ENCODE measurements around the gene SIGMAR1. TPM values are rescaled to one million over a fixed set of nuclear protein-coding genes. Genes with fewer than 3 reads are reported as not detected.

SIGMAR1 gene
- total RNA-seq, 2 experiments from 2014 or later = 53.3 to 55.5 TPM

DNA sequence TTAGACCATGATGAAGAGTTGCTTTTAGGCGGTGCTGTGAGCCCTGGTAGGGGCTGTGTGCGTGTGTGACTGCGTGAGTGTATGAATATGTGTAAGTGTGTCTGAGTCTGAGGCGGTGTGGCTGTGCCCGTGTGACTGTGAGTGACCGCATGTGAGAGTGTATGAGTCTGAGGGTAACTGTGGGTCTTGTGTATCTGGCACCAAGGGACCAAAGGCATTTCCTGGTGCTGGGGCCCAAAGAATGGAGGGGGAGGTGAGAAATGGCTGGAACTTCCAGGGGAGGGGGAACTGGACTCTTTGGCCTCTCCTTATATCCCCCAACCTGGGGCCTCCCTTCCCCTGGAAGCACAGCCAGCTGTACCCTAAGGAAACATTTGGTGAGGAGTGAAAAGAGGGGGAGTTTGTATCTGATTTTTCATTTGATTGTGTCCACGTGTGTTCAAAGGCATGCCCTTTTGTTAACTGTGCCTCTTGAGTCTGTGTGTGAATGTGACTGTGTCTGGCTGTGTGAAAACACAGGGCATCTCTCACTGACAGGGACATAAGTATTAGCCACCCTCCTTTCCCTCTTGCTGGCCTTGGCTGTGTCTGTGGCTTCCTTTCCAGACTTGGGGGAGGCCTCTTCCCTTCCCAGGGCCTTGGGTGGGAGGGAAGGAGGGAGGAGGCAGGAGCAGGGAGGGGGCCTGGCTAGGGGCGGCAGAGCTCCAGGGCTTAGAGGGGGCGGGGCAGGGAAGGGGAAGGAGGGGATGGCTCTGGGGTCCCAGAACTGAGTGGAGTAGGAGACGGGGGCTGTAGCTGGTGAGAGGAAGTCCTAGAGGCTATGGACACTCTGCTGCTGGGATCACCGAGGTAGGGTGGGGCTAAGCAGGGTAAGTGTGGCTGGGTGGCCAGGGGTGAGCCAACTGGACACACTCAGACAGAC is 15.8 kb upstream of the SIGMAR1 start:
- no peak for DNase-seq
- Mint-ChIP-seq H3K36me3 (ENCODE audit: low read depth) (peaks cover 23% of the 10 kb centered on the region), H3K27ac (no peak overlapping the region), H3K4me3 (no peak overlapping the region), H3K27me3 (no peaks in the 10 kb centered on the region), H3K9me3 (no peaks in the 10 kb centered on the region), H3K4me1 (peaks cover 36% of the 10 kb centered on the region)
- POLR2A ChIA-PET = interaction anchor here (1.3 to 2.9 kb wide), 2 partner anchors 9 to 16 kb away, joined by 3 to 18 read pairs; partner anchors contain the start of genes CCL27 and SIGMAR1
- CTCF ChIA-PET = interaction anchor here (2.1 to 9.7 kb wide), 2 partner anchors 9 to 19 kb away, joined by 5 to 125 read pairs; partner anchors contain the start of gene CCL27

- Mint-ChIP-seq H3K27ac (no peak overlapping the region), H3K27me3 (no peaks in the 10 kb centered on the region), H3K4me3 (peak overlapping the region; percentile 8), H3K4me1 (peaks cover 44% of the 10 kb centered on the region), H3K36me3 (ENCODE audit: low read depth) (peaks cover 31% of the 10 kb centered on the region), H3K9me3 (no peaks in the 10 kb centered on the region)
- DNase-seq = no peak
- POLR2A ChIA-PET = interaction anchor here (1.3 to 2.9 kb wide), 2 partner anchors 10 to 15 kb away, joined by 3 to 18 read pairs; partner anchors contain the start of genes CCL27 and SIGMAR1
- CTCF ChIA-PET = interaction anchor here (2.1 to 9.7 kb wide), 2 partner anchors 10 to 18 kb away, joined by 5 to 125 read pairs; partner anchors contain the start of gene CCL27
These were observed 15.0 kb upstream of the SIGMAR1 start for GRCh38 chr9:34652602-34653000.

DNA sequence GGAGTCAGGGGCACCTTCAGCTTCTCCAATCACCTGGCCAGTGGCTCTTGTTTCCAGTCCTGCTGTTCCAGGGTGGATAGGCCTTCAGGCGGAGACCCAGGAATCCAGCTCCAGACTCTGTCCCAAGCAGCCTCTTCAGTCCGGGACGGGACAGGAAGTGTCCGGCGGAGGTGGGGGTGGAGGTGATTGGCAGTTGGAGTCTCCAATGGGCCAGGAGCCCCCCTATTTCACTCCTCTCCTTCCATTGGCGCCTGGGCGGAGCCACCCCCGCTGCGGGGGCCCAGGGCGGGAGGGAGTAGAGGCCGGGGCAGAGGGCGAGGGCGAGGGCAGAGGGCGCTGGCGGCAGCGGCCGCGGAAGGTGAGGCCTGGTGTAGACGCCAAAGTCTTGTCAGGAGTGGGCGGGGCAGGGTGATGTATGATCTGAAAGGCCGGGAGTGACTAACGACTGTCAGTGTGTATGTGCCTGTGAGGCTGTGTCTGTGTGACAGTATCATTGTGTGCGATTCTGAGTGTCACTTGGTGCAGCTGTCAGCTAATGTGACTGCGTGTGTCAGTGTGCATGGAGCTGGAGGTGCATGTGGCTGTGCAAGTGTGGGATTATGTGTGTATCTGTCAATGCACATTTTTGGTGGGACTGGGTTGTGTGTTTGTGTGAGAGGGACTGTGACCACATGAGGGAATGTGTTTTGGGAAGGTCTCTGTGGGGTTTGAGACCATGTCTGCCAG is 14.5 kb upstream of the SIGMAR1 start, which contains the start of gene IL11RA:
TSS of gene IL11RA (plus strand) at position 310 of the 726 bp plus-strand sequence. CDS start 3,033 bp downstream, outside the sequence.
- ChIA-PET CTCF (interaction anchor here (2.1 to 9.7 kb wide), 2 partner anchors 11 to 18 kb away, joined by 5 to 125 read pairs; partner anchors contain the start of gene CCL27), POLR2A (interaction anchor here (1.3 to 2.9 kb wide), 2 partner anchors 11 to 14 kb away, joined by 3 to 18 read pairs; partner anchors contain the start of genes CCL27 and SIGMAR1)
- Mint-ChIP-seq H3K9me3 (no peaks in the 10 kb centered on the region), H3K27ac (peak within 1 kb of the TSS; percentile 16), H3K27me3 (no peaks in the 10 kb centered on the region), H3K4me3 (peak within 1 kb of the TSS; percentile 8), H3K4me1 (peaks cover 47% of the 10 kb centered on the region), H3K36me3 (ENCODE audit: low read depth) (peaks cover 33% of the 10 kb centered on the region)
- DNase-seq = peak; percentile 55

DNA sequence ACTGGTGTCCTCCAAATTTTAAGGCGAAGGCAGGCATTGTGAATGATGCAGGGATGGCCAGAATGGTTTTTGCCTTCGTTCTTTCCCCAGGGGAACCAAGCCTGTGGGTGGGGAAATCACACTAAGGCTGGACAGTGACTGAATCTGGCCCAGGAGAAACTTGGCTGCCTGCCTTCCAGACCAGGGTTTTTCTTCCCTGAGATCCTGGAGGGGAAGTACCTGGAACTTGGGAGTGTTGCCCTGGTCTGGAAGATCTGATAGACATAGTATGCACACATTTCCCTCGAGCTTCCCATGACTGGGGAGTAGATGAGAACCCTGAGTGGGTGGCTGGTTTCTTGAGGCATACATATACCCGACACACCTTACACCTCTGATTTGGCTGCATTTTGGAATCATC is 13.7 kb upstream of the SIGMAR1 start:
- peaks cover 33% of the 10 kb centered on the region for H3K36me3 Mint-ChIP-seq (ENCODE audit: low read depth)
- no peak overlapping the region for H3K27ac Mint-ChIP-seq
- no peak overlapping the region for H3K4me3 Mint-ChIP-seq
- no peaks in the 10 kb centered on the region for H3K9me3 Mint-ChIP-seq
- ChIA-PET CTCF (interaction anchor here (9.7 kb wide), 1 partner anchor 11 kb away, joined by 125 read pairs; the partner anchor contains the start of gene CCL27), POLR2A (interaction anchor here (9.4 kb wide), 1 partner anchor 9 kb away, joined by 162 read pairs; the partner anchor contains the start of gene CCL27)
- DNase-seq = no peak
- peaks cover 49% of the 10 kb centered on the region for H3K4me1 Mint-ChIP-seq
- H3K27me3 Mint-ChIP-seq = no peaks in the 10 kb centered on the region

GRCh38 chr9:34650816-34651215 is 13.2 kb upstream of the SIGMAR1 start:
- Mint-ChIP-seq H3K27ac (no peak overlapping the region), H3K27me3 (no peaks in the 10 kb centered on the region), H3K4me3 (no peak overlapping the region), H3K36me3 (ENCODE audit: low read depth) (peaks cover 33% of the 10 kb centered on the region), H3K4me1 (peaks cover 55% of the 10 kb centered on the region), H3K9me3 (no peaks in the 10 kb centered on the region)
- POLR2A ChIA-PET = interaction anchor here (9.4 kb wide), 1 partner anchor 10 kb away, joined by 162 read pairs; the partner anchor contains the start of gene CCL27
- CTCF ChIA-PET = interaction anchor here (9.7 kb wide), 1 partner anchor 12 kb away, joined by 125 read pairs; the partner anchor contains the start of gene CCL27
- DNase-seq = no peak

- peaks cover 33% of the 10 kb centered on the region for H3K36me3 Mint-ChIP-seq (ENCODE audit: low read depth)
- H3K9me3 Mint-ChIP-seq = no peaks in the 10 kb centered on the region
- H3K4me1 Mint-ChIP-seq = peaks cover 55% of the 10 kb centered on the region
- ChIA-PET POLR2A (interaction anchor here (1.5 to 9.4 kb wide), 3 partner anchors 12 to 29 kb away, joined by 4 to 162 read pairs (median 91); partner anchors contain the start of genes CCL27, DCTN3 and SIGMAR1), CTCF (interaction anchor here (1.1 to 9.7 kb wide), 4 partner anchors 13 to 54 kb away, joined by 6 to 131 read pairs (median 72); partner anchors contain the start of genes CCL27 and SIGMAR1)
- peak overlapping the region; percentile 78 for H3K4me3 Mint-ChIP-seq
- DNase-seq = no peak
- no peak overlapping the region for H3K27ac Mint-ChIP-seq
- no peaks in the 10 kb centered on the region for H3K27me3 Mint-ChIP-seq
These were observed 11.1 kb upstream of the SIGMAR1 start for GRCh38 chr9:34648673-34649072.

GRCh38 chr9:34647651-34648050 is 10.1 kb upstream of the SIGMAR1 start:
- Mint-ChIP-seq H3K36me3 (ENCODE audit: low read depth) (peaks cover 33% of the 10 kb centered on the region), H3K27ac (peak overlapping the region; percentile 76), H3K27me3 (no peaks in the 10 kb centered on the region), H3K4me1 (peaks cover 47% of the 10 kb centered on the region), H3K4me3 (peak overlapping the region; percentile 78), H3K9me3 (no peaks in the 10 kb centered on the region)
- DNase-seq = peak; percentile 47
- CTCF ChIA-PET = interaction anchor here (1.0 to 9.7 kb wide), 8 partner anchors 8 to 55 kb away, joined by 3 to 131 read pairs (median 10); partner anchors contain the start of genes CCL27 and SIGMAR1
- POLR2A ChIA-PET = interaction anchor here (0.9 to 9.4 kb wide), 7 partner anchors 11 to 271 kb away, joined by 3 to 162 read pairs (median 13); partner anchors contain the start of genes CCL27, DCTN3, MYORG and SIGMAR1

- POLR2A ChIA-PET = interaction anchor here (1.0 to 9.4 kb wide), 12 partner anchors 10 to 343 kb away, joined by 3 to 162 read pairs (median 5); partner anchors contain the start of genes ARID3C, CCL27, DCTN3 and DNAJB5
- CTCF ChIA-PET = interaction anchor here (0.6 to 9.7 kb wide), 21 partner anchors 9 to 1080 kb away, joined by 3 to 131 read pairs (median 5); partner anchors contain the start of genes CA9, CCDC107, CCL27 and DCTN3
- no peak for DNase-seq
- no peaks in the 10 kb centered on the region for H3K27me3 Mint-ChIP-seq
- peak overlapping the region; percentile 78 for H3K4me3 Mint-ChIP-seq
- no peaks in the 10 kb centered on the region for H3K9me3 Mint-ChIP-seq
- H3K27ac Mint-ChIP-seq = peak overlapping the region; percentile 76
- peaks cover 33% of the 10 kb centered on the region for H3K36me3 Mint-ChIP-seq (ENCODE audit: low read depth)
- H3K4me1 Mint-ChIP-seq = peaks cover 41% of the 10 kb centered on the region
These were observed 9.5 kb upstream of the SIGMAR1 start for GRCh38 chr9:34647084-34647403.

DNA sequence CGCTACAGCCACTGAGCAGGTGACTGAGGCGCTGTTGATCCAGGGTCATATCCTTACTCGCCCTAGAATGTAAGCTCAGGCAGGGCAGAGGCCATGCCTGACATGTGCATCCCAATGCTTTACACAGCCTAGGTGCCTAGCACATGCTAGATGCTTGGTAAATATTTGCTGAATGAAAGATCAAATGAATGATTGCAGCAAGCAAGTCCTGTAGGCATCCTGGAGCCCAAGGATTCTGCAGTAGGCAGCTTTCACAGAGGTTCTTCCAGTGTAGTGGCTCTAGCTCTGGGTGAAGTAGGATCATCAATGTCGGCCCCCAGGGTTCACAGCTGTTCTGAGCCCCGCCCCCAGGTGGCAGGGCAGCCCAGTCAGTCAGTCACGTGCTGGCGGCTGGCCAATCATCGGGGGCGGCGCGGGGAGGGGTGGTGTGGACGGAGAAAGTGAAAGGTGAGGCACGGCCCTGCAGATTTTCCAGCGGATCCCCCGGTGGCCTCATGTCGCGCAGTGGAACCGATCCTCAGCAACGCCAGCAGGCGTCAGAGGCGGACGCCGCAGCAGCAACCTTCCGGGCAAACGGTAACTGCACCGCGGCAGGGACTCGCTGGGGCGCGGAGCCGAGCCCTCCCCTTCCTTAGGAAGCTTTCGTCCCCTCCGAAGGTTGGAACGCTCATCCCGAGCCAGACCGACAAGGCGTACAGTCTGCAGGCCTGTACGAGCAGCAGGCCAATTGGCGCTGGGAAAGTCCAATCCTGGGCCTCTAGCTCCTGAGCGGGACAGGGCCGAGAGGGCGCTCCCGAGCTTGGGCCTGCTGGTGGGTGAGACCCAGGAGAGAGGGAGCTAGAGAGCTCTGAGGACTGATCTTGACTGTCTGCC is 8.9 kb upstream of the SIGMAR1 start, which contains the start of gene GALT:
TSS of gene GALT (plus strand) at position 465 of the 873 bp plus-strand sequence. CDS start at position 495, 30 bp downstream.
- POLR2A ChIA-PET = interaction anchor here (1.0 to 9.4 kb wide), 12 partner anchors 9 to 343 kb away, joined by 3 to 162 read pairs (median 5); partner anchors contain the start of genes ARID3C, CCL27, DCTN3 and DNAJB5
- DNase-seq = peak; percentile 97
- H3K4me1 Mint-ChIP-seq = peaks cover 36% of the 10 kb centered on the region
- H3K9me3 Mint-ChIP-seq = no peaks in the 10 kb centered on the region
- CTCF ChIA-PET = interaction anchor here (0.6 to 9.7 kb wide), 21 partner anchors 10 to 1081 kb away, joined by 3 to 131 read pairs (median 5); partner anchors contain the start of genes CA9, CCDC107, CCL27 and DCTN3
- peaks cover 33% of the 10 kb centered on the region for H3K36me3 Mint-ChIP-seq (ENCODE audit: low read depth)
- H3K27me3 Mint-ChIP-seq = no peaks in the 10 kb centered on the region
- H3K4me3 Mint-ChIP-seq = peak within 1 kb of the TSS; percentile 78
- peak within 1 kb of the TSS; percentile 76 for H3K27ac Mint-ChIP-seq

DNA sequence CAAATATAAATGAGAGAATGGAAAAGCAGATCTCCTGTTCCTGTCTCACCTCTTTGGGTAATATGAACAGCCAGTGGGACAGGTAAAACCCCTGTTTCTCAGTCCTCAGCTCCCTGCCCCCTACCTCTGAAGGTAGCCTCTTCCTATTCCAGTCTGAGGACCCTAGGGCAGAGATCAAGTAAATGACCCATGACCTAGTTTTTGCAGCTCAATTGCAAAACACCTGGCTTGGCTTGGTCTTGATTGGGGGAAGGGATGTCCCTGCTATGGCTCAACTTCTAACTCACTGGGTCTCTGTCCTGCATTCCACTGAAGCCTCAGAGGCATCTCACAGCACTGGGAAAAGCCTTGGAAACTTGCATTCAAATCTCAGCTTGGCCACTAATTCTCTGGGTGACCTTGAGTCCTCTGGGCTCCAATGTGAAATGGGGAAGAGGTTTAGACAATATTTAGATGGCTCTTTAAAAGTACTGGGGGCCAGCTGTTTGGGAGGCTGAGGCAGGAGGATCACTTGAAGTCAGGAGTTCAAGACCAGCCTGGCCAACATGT is 7.3 kb upstream of the SIGMAR1 start:
- no peak for DNase-seq
- Mint-ChIP-seq H3K27me3 (no peaks in the 10 kb centered on the region), H3K4me3 (no peak overlapping the region), H3K36me3 (ENCODE audit: low read depth) (peaks cover 25% of the 10 kb centered on the region), H3K9me3 (no peaks in the 10 kb centered on the region), H3K4me1 (peaks cover 32% of the 10 kb centered on the region), H3K27ac (no peak overlapping the region)
- ChIA-PET CTCF (interaction anchor here (0.5 to 9.7 kb wide), 3 partner anchors 9 to 311 kb away, joined by 4 to 131 read pairs (median 125); partner anchors contain the start of genes CCL27 and SIGMAR1), POLR2A (interaction anchor here (1.2 to 9.4 kb wide), 2 partner anchors 15 to 24 kb away, joined by 3 to 162 read pairs; partner anchors contain the start of gene CCL27)
